NB4 (cell line): ENCODE data around the gene RPS6KA5.

Experiments used
- CTCF ChIP-seq: IDR thresholded peaks from one replicate; pipeline ENCODE4 v1.5.1; 2012; ENCODE audit warnings: low read depth, low read length
- POLR2A ChIP-seq: IDR thresholded peaks from 2 replicates; pipeline ENCODE4 v1.6.1; 2011; ENCODE audit warnings: mild to moderate bottlenecking; ENCODE audit not compliant: insufficient read length; ENCODE audit errors: extremely low read depth

- no peak for TF ChIP-seq POLR2A
- no peak for TF ChIP-seq CTCF
These were observed 34.3 kb upstream of the RPS6KA5 start for GRCh38 chr14:91094772-91095171.
